ENCODE data around the gene PCGF2. TPM values are rescaled to one million over a fixed set of nuclear protein-coding genes. Genes with fewer than 3 reads are reported as not detected.

Gene PCGF2
- total RNA-seq, 4 donors from 2014 or later: 1.3 to 4.0 (median 1.6) TPM

DNA sequence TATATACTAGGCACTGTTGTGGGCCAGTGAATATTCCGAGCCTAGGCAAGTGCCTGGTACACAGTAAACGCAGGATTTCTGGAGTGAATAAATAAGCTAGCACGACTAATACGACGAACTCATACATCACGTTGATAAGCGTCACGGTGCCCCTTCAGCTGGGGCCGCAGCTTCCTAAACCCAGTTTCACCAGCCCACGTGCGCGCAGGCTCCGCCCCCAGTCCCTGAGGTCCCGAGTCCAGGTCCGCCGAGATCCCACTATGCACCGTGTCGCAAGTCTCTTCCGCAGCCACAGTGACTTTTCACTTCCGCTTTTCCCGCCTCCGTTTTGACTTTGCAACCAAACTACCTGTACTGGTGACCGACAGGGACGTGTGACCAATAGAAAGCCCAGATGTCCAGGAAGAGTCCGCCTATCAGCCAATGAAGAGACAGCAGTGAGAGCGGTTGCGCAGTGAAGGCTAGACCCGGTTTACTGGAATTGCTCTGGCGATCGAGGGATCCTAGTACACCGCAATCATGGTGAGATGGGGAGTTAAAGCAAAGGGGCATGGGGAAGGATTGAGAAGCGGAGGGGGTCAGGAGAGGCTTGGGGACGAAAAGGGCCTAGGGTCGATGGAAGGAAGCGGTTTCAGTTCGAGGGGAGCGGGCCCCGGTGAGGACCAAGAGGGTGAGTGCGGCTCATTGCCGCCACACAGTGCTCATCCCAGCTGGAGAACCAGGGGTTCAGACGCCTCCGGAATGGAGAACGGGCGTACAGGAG, 4.4 kb upstream of the PCGF2 start, which contains the start of gene PSMB3:
Gene PSMB3 (plus strand): TSS at position 434 of the 763 bp plus-strand sequence. CDS start 86 bp downstream, at position 520.
- DNase-seq (peak; percentile 98 to 99), ATAC-seq (peak; percentile 97 to 98)
- intact Hi-C loops (cut with DNase I; ENCODE audit: low total_unique reads): loop anchor here (1.0 to 5.0 kb wide), 6 partner anchors 22 to 118 kb away; partner anchors contain the start of genes CISD3, CWC25, LASP1 and PIP4K2B
- Histone ChIP-seq H3K36me3 (peaks cover 0 to 31% of the 10 kb centered on the region in 2 donors), H3K9me3 (no peaks in the 10 kb centered on the region), H3K27me3 (peaks cover 22 to 31% (median 29%) of the 10 kb centered on the region in 3 donors), H3K27ac (peak within 1 kb of the TSS; percentile 92 to 96 (median 94)), H3K4me1 (peaks cover 27 to 41% of the 10 kb centered on the region in 2 donors), H3K4me3 (peak within 1 kb of the TSS; percentile 75 to 97 (median 90))
- TF ChIP-seq, protein P1, sequence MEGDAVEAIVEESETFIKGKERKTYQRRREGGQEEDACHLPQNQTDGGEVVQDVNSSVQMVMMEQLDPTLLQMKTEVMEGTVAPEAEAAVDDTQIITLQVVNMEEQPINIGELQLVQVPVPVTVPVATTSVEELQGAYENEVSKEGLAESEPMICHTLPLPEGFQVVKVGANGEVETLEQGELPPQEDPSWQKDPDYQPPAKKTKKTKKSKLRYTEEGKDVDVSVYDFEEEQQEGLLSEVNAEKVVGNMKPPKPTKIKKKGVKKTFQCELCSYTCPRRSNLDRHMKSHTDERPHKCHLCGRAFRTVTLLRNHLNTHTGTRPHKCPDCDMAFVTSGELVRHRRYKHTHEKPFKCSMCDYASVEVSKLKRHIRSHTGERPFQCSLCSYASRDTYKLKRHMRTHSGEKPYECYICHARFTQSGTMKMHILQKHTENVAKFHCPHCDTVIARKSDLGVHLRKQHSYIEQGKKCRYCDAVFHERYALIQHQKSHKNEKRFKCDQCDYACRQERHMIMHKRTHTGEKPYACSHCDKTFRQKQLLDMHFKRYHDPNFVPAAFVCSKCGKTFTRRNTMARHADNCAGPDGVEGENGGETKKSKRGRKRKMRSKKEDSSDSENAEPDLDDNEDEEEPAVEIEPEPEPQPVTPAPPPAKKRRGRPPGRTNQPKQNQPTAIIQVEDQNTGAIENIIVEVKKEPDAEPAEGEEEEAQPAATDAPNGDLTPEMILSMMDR (IDR thresholded peaks at IDR 0.05 in 4 of 5, conservative IDR thresholded peaks at IDR 0.05 in 1 of 5): no peak
- TF ChIP-seq POLR2A (IDR thresholded peaks at IDR 0.05): peak; percentile 53 to 85
- in situ Hi-C loops (cut with MboI; ENCODE audit: low sequenced_read_pairs in 4 of 4): loop anchor here in 1 of 4 donors (10.0 kb wide), 1 partner anchor 52 kb away; no protein-coding TSS in a partner anchor

DNA sequence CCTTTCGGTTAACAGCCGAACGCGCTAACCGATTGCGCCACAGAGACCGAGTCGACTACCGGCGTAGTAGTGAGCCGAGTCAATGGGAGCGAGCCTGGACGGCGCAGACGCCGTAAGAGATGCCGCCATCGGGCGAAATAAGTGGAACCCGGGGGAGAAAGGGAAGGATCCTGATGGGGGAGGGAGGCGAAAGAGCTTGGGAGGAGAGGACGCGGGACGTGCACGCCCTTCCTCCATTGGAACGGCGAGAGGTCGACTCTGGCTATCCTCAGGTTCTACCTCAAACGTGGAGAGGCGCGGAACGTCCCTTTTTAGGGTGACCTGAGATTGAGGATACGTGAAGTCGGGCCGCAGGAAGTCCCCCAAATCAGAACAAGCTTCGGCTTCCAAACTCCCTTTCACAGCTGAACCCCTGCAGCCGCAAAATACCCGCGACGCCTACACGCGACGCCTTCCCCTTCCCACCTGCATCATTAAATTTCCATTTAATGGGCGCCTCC, 3.7 kb upstream of the PCGF2 start:
- Histone ChIP-seq H3K27me3 (peaks cover 28 to 34% (median 31%) of the 10 kb centered on the region in 3 donors), H3K36me3 (peaks cover 0 to 26% of the 10 kb centered on the region in 2 donors), H3K4me3 (peak overlapping the region; percentile 68 to 97 (median 84)), H3K4me1 (peaks cover 27 to 41% of the 10 kb centered on the region in 2 donors), H3K9me3 (no peaks in the 10 kb centered on the region), H3K27ac (peak overlapping the region; percentile 77 to 96 (median 94))
- ATAC-seq (peak; percentile 12 to 24), DNase-seq (peak in 1 of 2 donors; percentile 65)
- intact Hi-C loops (cut with DNase I; ENCODE audit: low total_unique reads) (loop anchor here (1.0 to 5.0 kb wide), 6 partner anchors 22 to 119 kb away; partner anchors contain the start of genes CISD3, CWC25, LASP1 and PIP4K2B), in situ Hi-C loops (cut with MboI; ENCODE audit: low sequenced_read_pairs in 4 of 4) (loop anchor here in 1 of 4 donors (10.0 kb wide), 1 partner anchor 53 kb away; no protein-coding TSS in a partner anchor)
- TF ChIP-seq, protein P1 (IDR thresholded peaks at IDR 0.05 in 4 of 5, conservative IDR thresholded peaks at IDR 0.05 in 1 of 5): no peak
- no peak for TF ChIP-seq POLR2A (IDR thresholded peaks at IDR 0.05)

DNA sequence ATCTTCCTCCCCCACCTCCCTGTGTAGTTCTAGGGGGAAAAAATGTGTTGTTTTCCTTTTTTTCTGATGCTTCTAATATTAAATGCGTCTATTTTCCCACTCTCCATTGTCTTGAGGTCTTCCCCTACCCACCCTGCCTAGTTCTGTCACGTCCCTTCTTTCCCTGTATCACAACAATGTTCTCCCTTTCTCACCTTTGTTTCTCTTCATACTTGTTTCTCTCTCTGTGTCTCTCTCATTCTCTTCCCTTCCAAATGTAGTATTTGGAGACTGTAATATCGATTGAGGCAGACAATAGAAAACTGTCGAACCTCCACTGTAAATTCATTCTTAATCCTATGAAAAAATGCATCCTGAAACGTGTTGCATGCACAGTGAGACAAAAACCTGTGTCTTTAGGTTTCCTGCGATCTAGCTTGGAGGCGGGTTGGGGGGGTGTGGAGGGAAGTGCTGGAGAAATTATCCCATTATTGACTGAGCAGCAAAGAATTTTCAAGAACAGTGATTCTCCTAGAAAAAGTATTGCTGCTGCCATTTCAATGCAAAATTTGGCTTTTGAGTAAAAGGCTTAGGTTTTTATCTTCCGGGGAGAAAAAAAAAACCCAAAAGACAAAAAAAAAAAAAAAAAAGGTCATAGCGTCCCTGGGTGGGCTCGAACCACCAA, 3.1 kb upstream of the PCGF2 start:
- Histone ChIP-seq H3K9me3 (no peaks in the 10 kb centered on the region), H3K4me1 (peaks cover 31 to 41% of the 10 kb centered on the region in 2 donors), H3K4me3 (peak overlapping the region; percentile 68 to 97 (median 84)), H3K27me3 (peaks cover 32 to 36% (median 34%) of the 10 kb centered on the region in 3 donors), H3K27ac (peak overlapping the region in 3 of 4 donors; percentile 81 to 96 (median 92)), H3K36me3 (peaks cover 0 to 20% of the 10 kb centered on the region in 2 donors)
- intact Hi-C loops (cut with DNase I; ENCODE audit: low total_unique reads) (loop anchor here (5.0 kb wide), 1 partner anchor 74 kb away; no protein-coding TSS in a partner anchor), in situ Hi-C loops (cut with MboI; ENCODE audit: low sequenced_read_pairs in 4 of 4) (loop anchor here in 1 of 4 donors (10.0 kb wide), 1 partner anchor 54 kb away; no protein-coding TSS in a partner anchor)
- no peak for DNase-seq
- no peak for TF ChIP-seq POLR2A (IDR thresholded peaks at IDR 0.05)
- TF ChIP-seq, protein P1 (IDR thresholded peaks at IDR 0.05 in 4 of 5, conservative IDR thresholded peaks at IDR 0.05 in 1 of 5): no peak
- ATAC-seq: no peak

Measured in gastrocnemius medialis (tissue), 4 donors.